ENCODE measurements around the gene CCDC146. TPM values are rescaled to one million over a fixed set of nuclear protein-coding genes. Genes with fewer than 3 reads are reported as not detected.

CCDC146 gene
- total RNA-seq, 1 donor from 2014 or later = 3.0 TPM

- no peak overlapping the region for H3K27ac Mint-ChIP-seq (ENCODE audit: unreplicated experiment)
- H3K4me3 Mint-ChIP-seq (ENCODE audit: unreplicated experiment) = no peak overlapping the region
- no peak for DNase-seq (ENCODE audit: low spot score)
- no peaks in the 10 kb centered on the region for H3K27me3 Mint-ChIP-seq (ENCODE audit: low read depth)
- peaks cover 2% of the 10 kb centered on the region for H3K9me3 Mint-ChIP-seq (ENCODE audit: low read depth)
- TF ChIP-seq CTCF (IDR thresholded peaks at IDR 0.05) = no peak
- peaks cover 2% of the 10 kb centered on the region for H3K36me3 Mint-ChIP-seq (ENCODE audit: low read depth)
- H3K4me1 Mint-ChIP-seq (ENCODE audit: low read depth) = peaks cover 5% of the 10 kb centered on the region
Observed at GRCh38 chr7:77276120-77276519, 153.7 kb downstream of the CCDC146 start.

- Mint-ChIP-seq H3K36me3 (ENCODE audit: low read depth) (peaks cover 3% of the 10 kb centered on the region), H3K4me3 (ENCODE audit: unreplicated experiment) (no peak overlapping the region), H3K27me3 (ENCODE audit: low read depth) (no peaks in the 10 kb centered on the region), H3K9me3 (ENCODE audit: low read depth) (peaks cover 4% of the 10 kb centered on the region), H3K27ac (ENCODE audit: unreplicated experiment) (no peak overlapping the region), H3K4me1 (ENCODE audit: low read depth) (peaks cover 7% of the 10 kb centered on the region)
- no peak for DNase-seq (ENCODE audit: low spot score)
- no peak for TF ChIP-seq CTCF (IDR thresholded peaks at IDR 0.05)
Observed at GRCh38 chr7:77281780-77282478, 159.5 kb downstream of the CCDC146 start.

GRCh38 chr7:77282897-77283296 lies 160.5 kb downstream of the CCDC146 start:
- peaks cover 7% of the 10 kb centered on the region for H3K4me1 Mint-ChIP-seq (ENCODE audit: low read depth)
- DNase-seq (ENCODE audit: low spot score) = no peak
- H3K9me3 Mint-ChIP-seq (ENCODE audit: low read depth) = peaks cover 4% of the 10 kb centered on the region
- no peak for TF ChIP-seq CTCF (IDR thresholded peaks at IDR 0.05)
- H3K27ac Mint-ChIP-seq (ENCODE audit: unreplicated experiment) = no peak overlapping the region
- no peak overlapping the region for H3K4me3 Mint-ChIP-seq (ENCODE audit: unreplicated experiment)
- H3K36me3 Mint-ChIP-seq (ENCODE audit: low read depth) = peaks cover 3% of the 10 kb centered on the region
- H3K27me3 Mint-ChIP-seq (ENCODE audit: low read depth) = no peaks in the 10 kb centered on the region

GRCh38 chr7:77284005-77284404 lies 161.6 kb downstream of the CCDC146 start:
- DNase-seq (ENCODE audit: low spot score) = no peak
- H3K9me3 Mint-ChIP-seq (ENCODE audit: low read depth) = peaks cover 8% of the 10 kb centered on the region
- H3K4me1 Mint-ChIP-seq (ENCODE audit: low read depth) = peaks cover 10% of the 10 kb centered on the region
- peaks cover 4% of the 10 kb centered on the region for H3K36me3 Mint-ChIP-seq (ENCODE audit: low read depth)
- TF ChIP-seq CTCF (IDR thresholded peaks at IDR 0.05) = no peak
- H3K27me3 Mint-ChIP-seq (ENCODE audit: low read depth) = no peaks in the 10 kb centered on the region
- H3K4me3 Mint-ChIP-seq (ENCODE audit: unreplicated experiment) = no peak overlapping the region
- H3K27ac Mint-ChIP-seq (ENCODE audit: unreplicated experiment) = no peak overlapping the region

- Mint-ChIP-seq H3K36me3 (ENCODE audit: low read depth) (peaks cover 4% of the 10 kb centered on the region), H3K4me1 (ENCODE audit: low read depth) (peaks cover 14% of the 10 kb centered on the region), H3K4me3 (ENCODE audit: unreplicated experiment) (no peak overlapping the region), H3K27ac (ENCODE audit: unreplicated experiment) (no peak overlapping the region), H3K27me3 (ENCODE audit: low read depth) (no peaks in the 10 kb centered on the region), H3K9me3 (ENCODE audit: low read depth) (peaks cover 8% of the 10 kb centered on the region)
- DNase-seq (ENCODE audit: low spot score) = no peak
- no peak for TF ChIP-seq CTCF (IDR thresholded peaks at IDR 0.05)
Observed at GRCh38 chr7:77284616-77285015, 162.2 kb downstream of the CCDC146 start.

Measured in chondrocyte (in vitro differentiated cells).